SU-DHL-6 (cell line): ENCODE results near the gene MAML3.

Experiments used
- H2AFZ ChIP-seq: fragments of 200-600 bp; sonication (generic); 2 replicates; pipeline ENCODE4 v1.6.1; 2014; ENCODE audit warnings: low read depth, mild to moderate bottlenecking, moderate library complexity, mixed read lengths, antibody characterized with exemption, low read length; ENCODE audit not compliant: severe bottlenecking
- H3F3A ChIP-seq: fragments of 200-600 bp; shearing (Covaris generic); 2 replicates; pipeline ENCODE4 v1.6.0; 2016; ENCODE audit warnings: antibody characterized with exemption, mild to moderate bottlenecking; ENCODE audit not compliant: insufficient read depth
- H3K27ac ChIP-seq: fragments of 200-600 bp; sonication (generic); 2 replicates; pipeline ENCODE4 v1.5.1; 2016; ENCODE audit warnings: low read depth, mild to moderate bottlenecking, low read length, moderate library complexity, mixed read lengths
- H3K27me3 ChIP-seq: fragments of 200-600 bp; sonication (generic), shearing (Covaris generic); 2 replicates; pipeline ENCODE4 v1.6.0; 2014; ENCODE audit warnings: mild to moderate bottlenecking, low read length
- H3K36me3 ChIP-seq: fragments of 200-600 bp; sonication (generic); 2 replicates; pipeline ENCODE4 v1.6.1; 2014; ENCODE audit warnings: mild to moderate bottlenecking, low read length, mixed read lengths
- H3K4me2 ChIP-seq: fragments of 300-600, 200-600 bp; shearing (Covaris generic), sonication (generic); 2 replicates; pipeline ENCODE4 v1.6.0; 2014; ENCODE audit warnings: low read length, low read depth, mild to moderate bottlenecking; ENCODE audit not compliant: poor library complexity, severe bottlenecking
- H3K4me3 ChIP-seq: fragments of 200-600 bp; sonication (generic); 2 replicates; pipeline ENCODE4 v1.5.1; 2014; ENCODE audit warnings: antibody characterized with exemption, low read length, mild to moderate bottlenecking, mixed read lengths; ENCODE audit not compliant: insufficient read depth, poor library complexity, severe bottlenecking
- H3K79me2 ChIP-seq: fragments of 200-600 bp; sonication (generic); 2 replicates; pipeline ENCODE4 v1.6.1; 2014; ENCODE audit warnings: mild to moderate bottlenecking, low read length, moderate library complexity; ENCODE audit not compliant: insufficient read depth
- H3K9ac ChIP-seq: fragments of 200-600 bp; sonication (generic); 2 replicates; pipeline ENCODE4 v1.7.0; 2014; ENCODE audit warnings: mild to moderate bottlenecking, low read length
- H3K9me2 ChIP-seq: fragments of 200-600 bp; sonication (generic); replicated peaks from 2 replicates; pipeline ENCODE4 v1.6.1; 2014; ENCODE audit warnings: low read length; ENCODE audit not compliant: insufficient read depth
- H3K9me3 ChIP-seq: fragments of 200-600 bp; sonication (generic); 2 replicates; pipeline ENCODE4 v1.6.1; 2014; ENCODE audit warnings: low read length, mixed read lengths; ENCODE audit not compliant: insufficient read depth
- H4K20me1 ChIP-seq: fragments of 200-600 bp; sonication (generic); 2 replicates; pipeline ENCODE4 v1.6.1; 2014; ENCODE audit warnings: low read depth, mild to moderate bottlenecking, antibody characterized with exemption, low read length, moderate library complexity, mixed read lengths
- CTCF ChIP-seq: fragments of 200-600 bp; sonication (generic); IDR thresholded peaks from one replicate; pipeline ENCODE4 v1.5.1; 2017; ENCODE audit warnings: antibody characterized with exemption, mild to moderate bottlenecking, low read length, moderate library complexity; ENCODE audit not compliant: insufficient read depth, poor library complexity, severe bottlenecking
- EZH2phosphoT487 ChIP-seq: fragments of 200-600 bp; sonication (generic), shearing (Covaris generic); conservative IDR thresholded peaks from 2 replicates; pipeline ENCODE4 v1.6.1; 2018; ENCODE audit warnings: mild to moderate bottlenecking, antibody characterized with exemption, low read length, moderate library complexity, mixed read lengths

Gene MAML3

GRCh38 chr4:140110542-140111215 is 43.3 kb downstream of the MAML3 start:
- Histone ChIP-seq H3K27me3 (no peaks in the 10 kb centered on the region), H3K4me3 (no peak overlapping the region), H3F3A (no peaks in the 10 kb centered on the region), H3K36me3 (no peaks in the 10 kb centered on the region), H3K9ac (no peak overlapping the region), H4K20me1 (no peaks in the 10 kb centered on the region), H3K4me2 (no peak overlapping the region), H3K9me2 (no peaks in the 10 kb centered on the region), H3K9me3 (no peaks in the 10 kb centered on the region), H3K27ac (no peak overlapping the region), H3K79me2 (no peaks in the 10 kb centered on the region), H2AFZ (no peak overlapping the region)
- TF ChIP-seq CTCF (no peak), EZH2phosphoT487 (no peak)

- Histone ChIP-seq H3F3A (no peaks in the 10 kb centered on the region), H3K27me3 (no peaks in the 10 kb centered on the region), H3K9ac (no peak overlapping the region), H3K9me2 (no peaks in the 10 kb centered on the region), H2AFZ (no peak overlapping the region), H3K4me2 (no peak overlapping the region), H3K9me3 (no peaks in the 10 kb centered on the region), H3K4me3 (no peak overlapping the region), H3K36me3 (no peaks in the 10 kb centered on the region), H3K27ac (no peak overlapping the region), H3K79me2 (no peaks in the 10 kb centered on the region), H4K20me1 (no peaks in the 10 kb centered on the region)
- TF ChIP-seq CTCF (no peak), EZH2phosphoT487 (no peak)
These were observed 44.2 kb downstream of the MAML3 start for GRCh38 chr4:140109737-140110136.

GRCh38 chr4:140109292-140109691 is 44.7 kb downstream of the MAML3 start:
- H3K9ac ChIP-seq = no peak overlapping the region
- no peak overlapping the region for H3K27ac ChIP-seq
- H3K9me2 ChIP-seq = no peaks in the 10 kb centered on the region
- H3K9me3 ChIP-seq = no peaks in the 10 kb centered on the region
- H3F3A ChIP-seq = no peaks in the 10 kb centered on the region
- H3K79me2 ChIP-seq = no peaks in the 10 kb centered on the region
- H2AFZ ChIP-seq = no peak overlapping the region
- no peaks in the 10 kb centered on the region for H3K36me3 ChIP-seq
- no peaks in the 10 kb centered on the region for H4K20me1 ChIP-seq
- no peaks in the 10 kb centered on the region for H3K27me3 ChIP-seq
- TF ChIP-seq EZH2phosphoT487 (no peak), CTCF (no peak)
- no peak overlapping the region for H3K4me3 ChIP-seq
- H3K4me2 ChIP-seq = no peak overlapping the region
